Measurements from ENCODE around the gene ACOX3.
"Not testable (repeated sequence)": the region's sequence is repeated elsewhere in the genome, so short reads cannot be mapped to it uniquely, and the experiment has no call there.

The ACOX3 gene

GRCh38 chr4:8390577-8390976, 49.9 kb downstream of the ACOX3 start:
- no peak overlapping the region for H3K27ac ChIP-seq (ENCODE audit: low read length)
- no peak overlapping the region for H3K4me3 ChIP-seq (ENCODE audit: low read length)
- 0 out of 2 replicates have a peak, but pooled peaks cover 3% of the 10 kb centered on the region for H3K4me1 ChIP-seq (ENCODE audit: insufficient read depth, low read length)
- no peaks in the 10 kb centered on the region for H3K27me3 ChIP-seq (ENCODE audit: insufficient read depth, low read length)
- H3K9ac ChIP-seq (ENCODE audit: low read depth, low read length), result no peak overlapping the region
- H3K9me3 ChIP-seq (ENCODE audit: insufficient read depth, low read depth, low read length), result no peaks in the 10 kb centered on the region
- no peaks in the 10 kb centered on the region; the same call in 1 of the 2 replicates for H3K36me3 ChIP-seq (ENCODE audit: insufficient read depth, low read depth, low read length)

DNA sequence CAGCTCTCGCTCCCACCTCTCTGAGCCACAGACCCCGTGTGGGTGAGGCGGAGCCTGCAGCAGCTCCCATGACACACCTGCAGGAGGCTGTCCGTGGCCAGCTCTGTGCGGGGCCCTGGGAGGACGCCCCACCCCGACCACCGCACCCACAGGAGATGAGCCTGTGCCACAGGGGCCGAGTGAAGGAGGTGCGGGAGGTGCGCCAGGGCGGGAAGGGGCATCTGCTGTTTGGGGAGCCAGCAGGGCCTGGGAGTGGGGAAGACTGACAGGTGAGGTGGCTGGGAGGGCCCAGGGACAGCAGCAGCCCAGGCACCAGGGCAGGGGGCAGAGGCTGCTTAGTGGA, 52.0 kb downstream of the ACOX3 start:
- Histone ChIP-seq H3K36me3 (ENCODE audit: insufficient read depth, low read depth, low read length) (no peaks in the 10 kb centered on the region; the same call in 1 of the 2 replicates), H3K9me3 (ENCODE audit: insufficient read depth, low read depth, low read length) (no peaks in the 10 kb centered on the region), H3K4me1 (ENCODE audit: insufficient read depth, low read length) (0 out of 2 replicates have a peak, but pooled peaks cover 3% of the 10 kb centered on the region), H3K27me3 (ENCODE audit: insufficient read depth, low read length) (no peaks in the 10 kb centered on the region), H3K9ac (ENCODE audit: low read depth, low read length) (no peak overlapping the region), H3K4me3 (ENCODE audit: low read length) (no peak overlapping the region), H3K27ac (ENCODE audit: low read length) (no peak overlapping the region)

GRCh38 chr4:8387615-8388527, 52.7 kb downstream of the ACOX3 start:
- Histone ChIP-seq H3K4me1 (ENCODE audit: insufficient read depth, low read length) (0 out of 2 replicates have a peak, but pooled peaks cover 3% of the 10 kb centered on the region), H3K4me3 (ENCODE audit: low read length) (no peak overlapping the region), H3K9me3 (ENCODE audit: insufficient read depth, low read depth, low read length) (no peaks in the 10 kb centered on the region), H3K36me3 (ENCODE audit: insufficient read depth, low read depth, low read length) (no peaks in the 10 kb centered on the region; the same call in 1 of the 2 replicates), H3K27ac (ENCODE audit: low read length) (no peak overlapping the region), H3K27me3 (ENCODE audit: insufficient read depth, low read length) (no peaks in the 10 kb centered on the region), H3K9ac (ENCODE audit: low read depth, low read length) (no peak overlapping the region)

GRCh38 chr4:8387194-8387593, 53.3 kb downstream of the ACOX3 start:
- H3K9ac ChIP-seq (ENCODE audit: low read depth, low read length), result no peak overlapping the region
- H3K4me1 ChIP-seq (ENCODE audit: insufficient read depth, low read length), result 0 out of 2 replicates have a peak, but pooled peaks cover 3% of the 10 kb centered on the region

DNA sequence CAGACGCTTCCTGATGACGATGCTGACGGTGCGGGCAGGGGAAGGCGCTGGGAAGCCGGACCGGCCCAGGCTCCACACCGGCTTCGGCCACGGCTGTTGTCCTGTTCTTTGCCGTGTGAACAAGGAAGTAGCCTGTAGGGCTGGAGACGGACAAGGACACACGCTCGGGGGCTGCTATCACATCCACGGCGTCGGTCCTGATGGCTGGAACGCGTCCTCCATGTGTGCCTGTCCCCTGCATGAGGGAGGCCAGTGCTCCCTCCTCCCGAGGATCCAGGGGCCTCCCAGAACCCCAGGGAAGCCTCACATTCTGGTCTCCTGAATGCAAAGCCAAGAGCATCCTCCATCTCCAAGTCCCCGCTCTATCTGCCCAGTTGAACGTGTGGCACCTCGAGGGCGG, 53.8 kb downstream of the ACOX3 start:
- no peaks in the 10 kb centered on the region for H3K27me3 ChIP-seq (ENCODE audit: insufficient read depth, low read length)
- H3K4me1 ChIP-seq (ENCODE audit: insufficient read depth, low read length), result 0 out of 2 replicates have a peak, but pooled peaks cover under 1% of the 10 kb centered on the region
- no peak overlapping the region for H3K4me3 ChIP-seq (ENCODE audit: low read length)
- H3K27ac ChIP-seq (ENCODE audit: low read length), result no peak overlapping the region
- H3K36me3 ChIP-seq (ENCODE audit: insufficient read depth, low read depth, low read length), result no peaks in the 10 kb centered on the region; the same call in 1 of the 2 replicates
- no peaks in the 10 kb centered on the region for H3K9me3 ChIP-seq (ENCODE audit: insufficient read depth, low read depth, low read length)
- no peak overlapping the region for H3K9ac ChIP-seq (ENCODE audit: low read depth, low read length)

More at GRCh38 chr4:8387194-8387593, 53.3 kb downstream of the ACOX3 start:
- Histone ChIP-seq H3K4me3 (ENCODE audit: low read length) (no peak overlapping the region), H3K9me3 (ENCODE audit: insufficient read depth, low read depth, low read length) (no peaks in the 10 kb centered on the region), H3K27me3 (ENCODE audit: insufficient read depth, low read length) (no peaks in the 10 kb centered on the region), H3K36me3 (ENCODE audit: insufficient read depth, low read depth, low read length) (no peaks in the 10 kb centered on the region; the same call in 1 of the 2 replicates), H3K27ac (ENCODE audit: low read length) (no peak overlapping the region)

GRCh38 chr4:8386131-8386530, 54.4 kb downstream of the ACOX3 start:
- H3K27me3 ChIP-seq (ENCODE audit: insufficient read depth, low read length); H3K36me3 ChIP-seq (ENCODE audit: insufficient read depth, low read depth, low read length); H3K4me1 ChIP-seq (ENCODE audit: insufficient read depth, low read length); H3K27ac ChIP-seq (ENCODE audit: low read length); H3K9me3 ChIP-seq (ENCODE audit: insufficient read depth, low read depth, low read length); H3K9ac ChIP-seq (ENCODE audit: low read depth, low read length); H3K4me3 ChIP-seq (ENCODE audit: low read length): not testable (repeated sequence)

- Histone ChIP-seq H3K36me3 (ENCODE audit: insufficient read depth, low read depth, low read length) (no peaks in the 10 kb centered on the region; the same call in 1 of the 2 replicates), H3K27ac (ENCODE audit: low read length) (no peak overlapping the region), H3K4me3 (ENCODE audit: low read length) (no peak overlapping the region), H3K9ac (ENCODE audit: low read depth, low read length) (no peak overlapping the region), H3K9me3 (ENCODE audit: insufficient read depth, low read depth, low read length) (no peaks in the 10 kb centered on the region), H3K27me3 (ENCODE audit: insufficient read depth, low read length) (no peaks in the 10 kb centered on the region), H3K4me1 (ENCODE audit: insufficient read depth, low read length) (no peaks in the 10 kb centered on the region)
Measured at GRCh38 chr4:8385611-8386010, 54.9 kb downstream of the ACOX3 start.

- Histone ChIP-seq H3K4me3 (ENCODE audit: low read length) (no peak overlapping the region), H3K4me1 (ENCODE audit: insufficient read depth, low read length) (no peaks in the 10 kb centered on the region), H3K27me3 (ENCODE audit: insufficient read depth, low read length) (no peaks in the 10 kb centered on the region)
Measured at GRCh38 chr4:8385106-8385505, 55.4 kb downstream of the ACOX3 start.

DNA sequence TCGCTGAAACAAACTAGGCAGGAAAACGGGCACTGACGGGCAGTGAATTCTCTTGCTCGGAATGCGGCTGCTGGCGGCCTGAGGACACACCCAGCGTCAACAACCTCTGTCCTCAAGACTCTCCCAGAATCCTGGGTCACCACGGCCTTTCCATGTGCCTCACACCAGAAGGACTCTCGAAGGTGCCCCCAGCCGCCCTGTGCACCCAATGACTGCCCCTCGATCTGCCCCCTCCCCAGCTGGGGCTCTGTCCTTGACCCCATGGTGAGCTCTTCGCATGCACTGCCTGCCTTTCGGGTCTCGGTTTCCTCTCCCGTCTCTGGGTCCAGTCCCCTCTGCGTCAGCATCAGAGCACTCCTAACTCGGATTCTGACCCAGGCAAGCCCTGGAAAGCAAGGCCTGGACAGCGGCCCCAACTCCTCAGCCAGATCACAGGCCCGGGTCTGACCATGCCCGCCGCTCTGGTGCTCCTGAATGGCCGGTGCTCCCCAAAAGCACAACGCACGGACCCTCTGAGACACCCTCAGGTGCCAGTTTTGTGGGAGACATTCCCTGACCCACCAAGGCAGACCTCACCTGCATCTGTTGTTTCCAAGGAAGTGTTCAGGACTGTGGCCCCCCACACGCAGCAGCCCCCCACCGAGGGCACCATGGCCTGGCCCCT, 56.0 kb downstream of the ACOX3 start:
- H3K27ac ChIP-seq (ENCODE audit: low read length), result no peak overlapping the region
- H3K4me1 ChIP-seq (ENCODE audit: insufficient read depth, low read length), result no peaks in the 10 kb centered on the region
- no peak overlapping the region for H3K9ac ChIP-seq (ENCODE audit: low read depth, low read length)
- no peaks in the 10 kb centered on the region for H3K9me3 ChIP-seq (ENCODE audit: insufficient read depth, low read depth, low read length)
- H3K27me3 ChIP-seq (ENCODE audit: insufficient read depth, low read length), result no peaks in the 10 kb centered on the region
- H3K36me3 ChIP-seq (ENCODE audit: insufficient read depth, low read depth, low read length), result no peaks in the 10 kb centered on the region; the same call in 1 of the 2 replicates
- no peak overlapping the region for H3K4me3 ChIP-seq (ENCODE audit: low read length)

More at GRCh38 chr4:8385106-8385505, 55.4 kb downstream of the ACOX3 start:
- Histone ChIP-seq H3K9ac (ENCODE audit: low read depth, low read length) (no peak overlapping the region), H3K36me3 (ENCODE audit: insufficient read depth, low read depth, low read length) (no peaks in the 10 kb centered on the region; the same call in 1 of the 2 replicates), H3K9me3 (ENCODE audit: insufficient read depth, low read depth, low read length) (no peaks in the 10 kb centered on the region), H3K27ac (ENCODE audit: low read length) (no peak overlapping the region)

GRCh38 chr4:8383451-8384160, 56.9 kb downstream of the ACOX3 start:
- H3K9ac ChIP-seq (ENCODE audit: low read depth, low read length), result no peak overlapping the region

GRCh38 chr4:8383016-8383415, 57.5 kb downstream of the ACOX3 start:
- Histone ChIP-seq H3K27ac (ENCODE audit: low read length) (no peak overlapping the region), H3K9ac (ENCODE audit: low read depth, low read length) (no peak overlapping the region), H3K36me3 (ENCODE audit: insufficient read depth, low read depth, low read length) (no peaks in the 10 kb centered on the region), H3K4me3 (ENCODE audit: low read length) (no peak overlapping the region), H3K27me3 (ENCODE audit: insufficient read depth, low read length) (no peaks in the 10 kb centered on the region), H3K4me1 (ENCODE audit: insufficient read depth, low read length) (no peaks in the 10 kb centered on the region), H3K9me3 (ENCODE audit: insufficient read depth, low read depth, low read length) (no peaks in the 10 kb centered on the region)

More at GRCh38 chr4:8383451-8384160, 56.9 kb downstream of the ACOX3 start:
- Histone ChIP-seq H3K4me3 (ENCODE audit: low read length) (no peak overlapping the region), H3K27me3 (ENCODE audit: insufficient read depth, low read length) (no peaks in the 10 kb centered on the region), H3K9me3 (ENCODE audit: insufficient read depth, low read depth, low read length) (no peaks in the 10 kb centered on the region), H3K27ac (ENCODE audit: low read length) (no peak overlapping the region), H3K4me1 (ENCODE audit: insufficient read depth, low read length) (no peaks in the 10 kb centered on the region), H3K36me3 (ENCODE audit: insufficient read depth, low read depth, low read length) (no peaks in the 10 kb centered on the region)

Data from iPS-20b (cell line).